ENCODE data around the gene THAP3.
"Not testable (repeated sequence)": the region's sequence is repeated elsewhere in the genome, so short reads cannot be mapped to it uniquely, and the experiment has no call there.

THAP3 gene

DNA sequence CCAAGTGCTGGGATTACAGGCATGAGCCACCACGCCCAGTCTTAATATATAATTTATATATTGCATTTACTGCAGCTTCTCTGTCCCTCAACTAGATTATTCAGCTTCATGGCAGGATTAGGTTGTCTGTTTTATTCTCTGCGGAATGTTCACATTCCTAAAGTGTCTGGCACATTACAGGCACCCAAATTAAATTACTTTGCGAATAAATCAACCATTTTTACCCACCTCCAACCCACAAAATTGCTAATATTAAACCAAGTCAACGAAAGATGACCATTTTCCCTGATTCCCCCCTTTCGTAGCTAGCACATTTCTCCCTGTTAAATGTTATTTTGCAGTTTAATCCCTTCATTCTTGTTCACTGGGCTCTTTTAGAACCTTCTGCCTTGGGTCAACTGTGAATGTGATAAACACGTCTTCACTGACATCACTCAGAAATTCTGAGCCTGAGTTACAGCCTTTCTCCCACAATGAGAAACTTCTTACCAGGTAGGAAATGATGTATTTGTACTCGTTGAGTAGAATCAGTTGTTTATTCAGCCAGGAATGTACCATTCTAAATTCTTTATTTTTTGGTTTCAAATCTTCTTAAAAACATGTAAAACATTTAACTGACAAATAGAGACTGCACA is 35.9 kb downstream of the THAP3 start:
- Histone ChIP-seq H3K79me2 (ENCODE audit: insufficient read depth, low read length) (peaks cover 18% of the 10 kb centered on the region), H3K9me3 (ENCODE audit: insufficient read depth, low read length, severe bottlenecking) (no peaks in the 10 kb centered on the region), H2AFZ (ENCODE audit: low read depth, low read length) (no peak overlapping the region), H3K4me3 (ENCODE audit: low read depth in 1 of 2, low read length in 2 of 2) (no peak overlapping the region), H3K4me1 (ENCODE audit: insufficient read depth, low read length) (no peaks in the 10 kb centered on the region), H4K20me1 (ENCODE audit: insufficient read depth, low read length) (peaks cover 24% of the 10 kb centered on the region; the same call in 1 of the 2 replicates), H3K36me3 (ENCODE audit: insufficient read depth, low read length) (peaks cover 29% of the 10 kb centered on the region; the same call in 1 of the 2 replicates), H3K9ac (ENCODE audit: low read depth, low read length) (no peak overlapping the region), H3K27ac (ENCODE audit: low read length) (no peak overlapping the region), H3K4me2 (ENCODE audit: insufficient read depth, low read length) (no peak overlapping the region), H3K27me3 (ENCODE audit: insufficient read depth, low read length, poor library complexity) (no peaks in the 10 kb centered on the region)
- no peak for TF ChIP-seq EZH2 (IDR thresholded peaks at IDR 0.05; ENCODE audit: borderline replicate concordance, low read depth, low read length, severe bottlenecking)
- no peak for DNase-seq
- no peak for ATAC-seq (ENCODE audit: insufficient read depth, low read depth)

DNA sequence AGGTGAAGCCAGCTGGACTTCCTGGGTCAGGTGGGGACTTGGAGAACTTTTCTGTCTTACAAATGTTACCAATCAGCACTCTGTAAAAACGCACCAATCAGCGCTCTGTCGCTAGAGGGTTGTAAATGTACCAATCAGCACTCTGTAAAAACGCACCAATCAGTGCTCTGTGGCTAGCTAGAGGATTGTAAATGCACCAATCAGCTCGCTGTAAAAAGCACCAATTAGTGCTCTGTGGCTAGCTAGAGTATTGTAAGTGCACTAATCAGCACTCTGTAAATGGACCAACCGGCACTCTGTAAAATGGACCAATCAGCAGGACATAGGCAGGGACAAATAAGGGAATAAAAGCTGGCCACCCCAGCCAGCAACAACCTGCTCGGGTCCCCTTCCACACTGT is 37.8 kb downstream of the THAP3 start:
- H2AFZ ChIP-seq (ENCODE audit: low read depth, low read length); H3K4me3 ChIP-seq (ENCODE audit: low read depth in 1 of 2, low read length in 2 of 2); H3K9me3 ChIP-seq (ENCODE audit: insufficient read depth, low read length, severe bottlenecking); H3K4me1 ChIP-seq (ENCODE audit: insufficient read depth, low read length); H3K27me3 ChIP-seq (ENCODE audit: insufficient read depth, low read length, poor library complexity); H3K4me2 ChIP-seq (ENCODE audit: insufficient read depth, low read length); H3K9ac ChIP-seq (ENCODE audit: low read depth, low read length); DNase-seq; H3K27ac ChIP-seq (ENCODE audit: low read length); ATAC-seq (ENCODE audit: insufficient read depth, low read depth): not testable (repeated sequence)
- Histone ChIP-seq H4K20me1 (ENCODE audit: insufficient read depth, low read length) (peaks cover 21% of the 10 kb centered on the region; the same call in 1 of the 2 replicates), H3K36me3 (ENCODE audit: insufficient read depth, low read length) (peaks cover 39% of the 10 kb centered on the region), H3K79me2 (ENCODE audit: insufficient read depth, low read length) (peaks cover 13% of the 10 kb centered on the region)

DNA sequence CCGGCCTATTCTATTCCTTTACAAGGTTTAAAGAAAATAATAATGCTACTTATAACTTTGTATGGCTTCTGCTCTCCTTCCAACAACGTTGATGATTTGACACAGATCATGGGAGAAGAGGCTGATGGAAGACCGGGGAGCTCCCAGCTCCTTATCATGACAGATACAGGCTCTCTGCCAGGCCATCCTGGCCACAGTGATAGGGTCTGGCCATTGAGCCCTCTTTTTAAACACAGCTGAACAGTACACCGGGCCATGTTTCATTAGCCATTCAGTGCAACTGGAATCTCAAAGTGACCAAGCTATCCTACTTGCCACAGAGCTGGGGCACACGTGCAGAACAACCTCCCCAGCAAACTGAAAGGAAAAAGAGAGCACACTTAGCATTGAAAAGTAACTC is 42.0 kb downstream of the THAP3 start:
- no peak for DNase-seq
- no peak overlapping the region for H2AFZ ChIP-seq (ENCODE audit: low read depth, low read length)
- H3K4me2 ChIP-seq (ENCODE audit: insufficient read depth, low read length) = no peak overlapping the region
- no peak overlapping the region for H3K4me3 ChIP-seq (ENCODE audit: low read depth in 1 of 2, low read length in 2 of 2)
- peaks cover 8% of the 10 kb centered on the region; the same call in 1 of the 2 replicates for H3K79me2 ChIP-seq (ENCODE audit: insufficient read depth, low read length)
- no peaks in the 10 kb centered on the region for H3K9me3 ChIP-seq (ENCODE audit: insufficient read depth, low read length, severe bottlenecking)
- no peaks in the 10 kb centered on the region for H3K4me1 ChIP-seq (ENCODE audit: insufficient read depth, low read length)
- peaks cover 8% of the 10 kb centered on the region; the same call in 1 of the 2 replicates for H4K20me1 ChIP-seq (ENCODE audit: insufficient read depth, low read length)
- TF ChIP-seq EZH2 (IDR thresholded peaks at IDR 0.05; ENCODE audit: borderline replicate concordance, low read depth, low read length, severe bottlenecking) = no peak
- TF ChIP-seq, protein P1, sequence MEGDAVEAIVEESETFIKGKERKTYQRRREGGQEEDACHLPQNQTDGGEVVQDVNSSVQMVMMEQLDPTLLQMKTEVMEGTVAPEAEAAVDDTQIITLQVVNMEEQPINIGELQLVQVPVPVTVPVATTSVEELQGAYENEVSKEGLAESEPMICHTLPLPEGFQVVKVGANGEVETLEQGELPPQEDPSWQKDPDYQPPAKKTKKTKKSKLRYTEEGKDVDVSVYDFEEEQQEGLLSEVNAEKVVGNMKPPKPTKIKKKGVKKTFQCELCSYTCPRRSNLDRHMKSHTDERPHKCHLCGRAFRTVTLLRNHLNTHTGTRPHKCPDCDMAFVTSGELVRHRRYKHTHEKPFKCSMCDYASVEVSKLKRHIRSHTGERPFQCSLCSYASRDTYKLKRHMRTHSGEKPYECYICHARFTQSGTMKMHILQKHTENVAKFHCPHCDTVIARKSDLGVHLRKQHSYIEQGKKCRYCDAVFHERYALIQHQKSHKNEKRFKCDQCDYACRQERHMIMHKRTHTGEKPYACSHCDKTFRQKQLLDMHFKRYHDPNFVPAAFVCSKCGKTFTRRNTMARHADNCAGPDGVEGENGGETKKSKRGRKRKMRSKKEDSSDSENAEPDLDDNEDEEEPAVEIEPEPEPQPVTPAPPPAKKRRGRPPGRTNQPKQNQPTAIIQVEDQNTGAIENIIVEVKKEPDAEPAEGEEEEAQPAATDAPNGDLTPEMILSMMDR (IDR thresholded peaks at IDR 0.05; ENCODE audit: borderline replicate concordance, extremely low read depth, low read length, poor library complexity, severe bottlenecking) = no peak
- H3K27ac ChIP-seq (ENCODE audit: low read length) = no peak overlapping the region
- H3K36me3 ChIP-seq (ENCODE audit: insufficient read depth, low read length) = peaks cover 52% of the 10 kb centered on the region
- H3K9ac ChIP-seq (ENCODE audit: low read depth, low read length) = no peak overlapping the region
- no peak for ATAC-seq (ENCODE audit: insufficient read depth, low read depth)
- no peaks in the 10 kb centered on the region for H3K27me3 ChIP-seq (ENCODE audit: insufficient read depth, low read length, poor library complexity)

- H4K20me1 ChIP-seq (ENCODE audit: insufficient read depth, low read length) = peaks cover 6% of the 10 kb centered on the region; the same call in 1 of the 2 replicates
- TF ChIP-seq, protein P1 (IDR thresholded peaks at IDR 0.05; ENCODE audit: borderline replicate concordance, extremely low read depth, low read length, poor library complexity, severe bottlenecking) = no peak
- no peak for TF ChIP-seq EZH2 (IDR thresholded peaks at IDR 0.05; ENCODE audit: borderline replicate concordance, low read depth, low read length, severe bottlenecking)
- H3K4me1 ChIP-seq (ENCODE audit: insufficient read depth, low read length) = no peaks in the 10 kb centered on the region
- H3K27ac ChIP-seq (ENCODE audit: low read length) = no peak overlapping the region
- no peak overlapping the region for H2AFZ ChIP-seq (ENCODE audit: low read depth, low read length)
- H3K9ac ChIP-seq (ENCODE audit: low read depth, low read length) = no peak overlapping the region
- H3K27me3 ChIP-seq (ENCODE audit: insufficient read depth, low read length, poor library complexity) = no peaks in the 10 kb centered on the region
- no peak overlapping the region for H3K4me3 ChIP-seq (ENCODE audit: low read depth in 1 of 2, low read length in 2 of 2)
- peaks cover 8% of the 10 kb centered on the region; the same call in 1 of the 2 replicates for H3K79me2 ChIP-seq (ENCODE audit: insufficient read depth, low read length)
- DNase-seq = no peak
- no peak overlapping the region for H3K4me2 ChIP-seq (ENCODE audit: insufficient read depth, low read length)
- no peaks in the 10 kb centered on the region for H3K9me3 ChIP-seq (ENCODE audit: insufficient read depth, low read length, severe bottlenecking)
- ATAC-seq (ENCODE audit: insufficient read depth, low read depth) = no peak
- peaks cover 57% of the 10 kb centered on the region for H3K36me3 ChIP-seq (ENCODE audit: insufficient read depth, low read length)
Observed at GRCh38 chr1:6667139-6667538, 42.5 kb downstream of the THAP3 start.

Data from DND-41 (cell line).